Measurements from ENCODE around the gene ANKRD27.

The ANKRD27 gene

GRCh38 chr19:32669310-32669709, 5.7 kb downstream of the ANKRD27 start:
- ChIA-PET CTCF (interaction anchor here (0.9 to 2.0 kb wide), 4 partner anchors 12 to 307 kb away, joined by 3 to 10 read pairs (median 4); no protein-coding TSS in a partner anchor), POLR2A (no interaction called here)
- peaks cover 30% of the 10 kb centered on the region for H3K4me1 ChIP-seq (ENCODE audit: control insufficient read depth, insufficient read depth, low read length)
- H3K27ac ChIP-seq (ENCODE audit: extremely low read depth, low read depth, low read length): no peak overlapping the region
- H3K9me3 ChIP-seq (ENCODE audit: control insufficient read depth, insufficient read depth, low read depth, low read length): no peaks in the 10 kb centered on the region
- H3K36me3 ChIP-seq (ENCODE audit: control insufficient read depth in 2 of 2, insufficient read depth in 1 of 2, low read length in 2 of 2): peaks cover 5 to 49% of the 10 kb centered on the region in 2 experiments
- TF ChIP-seq ZBTB44 (tag by site-specific recombination; IDR thresholded peaks at IDR 0.05) (peak; percentile 47; the same call in 1 of the 2 replicates), ZBTB8A (tag by site-specific recombination; IDR thresholded peaks at IDR 0.05) (0 out of 2 replicates have a peak, but pooled peaks have one; percentile 10), ZNF148 (tag by site-specific recombination; IDR thresholded peaks at IDR 0.05; ENCODE audit: borderline replicate concordance) (no peak), ZNF561 (tag by site-specific recombination; IDR thresholded peaks at IDR 0.05; ENCODE audit: borderline replicate concordance) (0 out of 2 replicates have a peak, but pooled peaks have one; percentile 24), PRDM6 (tag by site-specific recombination; IDR thresholded peaks at IDR 0.05) (peak; percentile 69; the same call in 1 of the 2 replicates)
- no peak overlapping the region for H3K4me3 ChIP-seq (ENCODE audit: low read depth, low read length)

GRCh38 chr19:32666084-32666483, 8.9 kb downstream of the ANKRD27 start:
- Histone ChIP-seq H3K27ac (ENCODE audit: extremely low read depth, low read depth, low read length) (no peak overlapping the region), H3K4me3 (ENCODE audit: low read depth, low read length) (no peak overlapping the region), H3K4me1 (ENCODE audit: control insufficient read depth, insufficient read depth, low read length) (peaks cover 11% of the 10 kb centered on the region), H3K9me3 (ENCODE audit: control insufficient read depth, insufficient read depth, low read depth, low read length) (no peaks in the 10 kb centered on the region), H3K36me3 (ENCODE audit: control insufficient read depth in 2 of 2, insufficient read depth in 1 of 2, low read length in 2 of 2) (peaks cover 5 to 53% of the 10 kb centered on the region in 2 experiments)
- TF ChIP-seq ZNF777 (tag by site-specific recombination; IDR thresholded peaks at IDR 0.05; ENCODE audit: borderline replicate concordance) (no peak), ZNF133 (tag by site-specific recombination; IDR thresholded peaks at IDR 0.05) (no peak), ZNF202 (tag by site-specific recombination; IDR thresholded peaks at IDR 0.05; ENCODE audit: borderline replicate concordance) (no peak), ZNF174 (tag by site-specific recombination; IDR thresholded peaks at IDR 0.05) (no peak), ZNF560 (tag by site-specific recombination; IDR thresholded peaks at IDR 0.05; ENCODE audit: borderline replicate concordance) (no peak)
- ChIA-PET POLR2A (interaction anchor here (0.7 to 2.3 kb wide), 2 partner anchors 8 to 487 kb away, joined by 4 to 6 read pairs; no protein-coding TSS in a partner anchor), CTCF (interaction anchor here (1.0 kb wide), 1 partner anchor 67 kb away, joined by 4 read pairs; no protein-coding TSS in a partner anchor)

GRCh38 chr19:32662186-32662585, 12.8 kb downstream of the ANKRD27 start:
- ChIA-PET POLR2A (interaction anchor here (0.6 kb wide), 1 partner anchor 16 kb away, joined by 4 read pairs; no protein-coding TSS in a partner anchor), CTCF (interaction anchor here (0.5 kb wide), 1 partner anchor 1332 kb away, joined by 4 read pairs; no protein-coding TSS in a partner anchor)
- no peaks in the 10 kb centered on the region for H3K9me3 ChIP-seq (ENCODE audit: control insufficient read depth, insufficient read depth, low read depth, low read length)
- peaks cover 14 to 65% of the 10 kb centered on the region in 2 experiments for H3K36me3 ChIP-seq (ENCODE audit: control insufficient read depth in 2 of 2, insufficient read depth in 1 of 2, low read length in 2 of 2)
- H3K27ac ChIP-seq (ENCODE audit: extremely low read depth, low read depth, low read length): no peak overlapping the region
- H3K4me3 ChIP-seq (ENCODE audit: low read depth, low read length): no peak overlapping the region
- no peaks in the 10 kb centered on the region for H3K4me1 ChIP-seq (ENCODE audit: control insufficient read depth, insufficient read depth, low read length)
- TF ChIP-seq ZNF221 (tag by site-specific recombination; IDR thresholded peaks at IDR 0.05; ENCODE audit: borderline replicate concordance): no peak
- TF ChIP-seq SP3 (tag by site-specific recombination; IDR thresholded peaks at IDR 0.05): no peak
- no peak for TF ChIP-seq GLI4 (tag by site-specific recombination; IDR thresholded peaks at IDR 0.05)
- TF ChIP-seq ZNF785 (tag by site-specific recombination; IDR thresholded peaks at IDR 0.05): no peak
- TF ChIP-seq ZNF530 (tag by site-specific recombination; IDR thresholded peaks at IDR 0.05; ENCODE audit: low read depth): no peak
- no peak for TF ChIP-seq ZNF701 (tag by site-specific recombination; IDR thresholded peaks at IDR 0.05)
- TF ChIP-seq OVOL3 (tag by site-specific recombination; IDR thresholded peaks at IDR 0.05): no peak
- no peak for TF ChIP-seq ZNF792 (tag by site-specific recombination; IDR thresholded peaks at IDR 0.05)
- TF ChIP-seq ZNF514 (tag by site-specific recombination; IDR thresholded peaks at IDR 0.05): no peak
- TF ChIP-seq ZNF830 (tag by site-specific recombination; IDR thresholded peaks at IDR 0.05; ENCODE audit: low read depth): no peak

Measured in HEK293 (cell line).